Heart left ventricle (tissue), 13 donors: ENCODE results near the gene ZNF638.

Experiments used
- POLR2A ChIP-seq, 2 donors: fragments of 450-650 bp; IDR thresholded peaks; one replicate each; pipeline ENCODE4 v1.6.1; 2017; ENCODE audit warnings: antibody characterized with exemption in 2 of 2, mild to moderate bottlenecking in 2 of 2, moderate library complexity in 2 of 2
- TF ChIP-seq, protein P1 (sequence below), 12 donors: fragments of 200-600 bp; sonication (generic) in 4 of 12; IDR thresholded peaks; one replicate each; pipeline versions ENCODE4 v1.5.0 to v1.8.0; 2018 to 2022; ENCODE audit warnings: antibody characterized with exemption in 12 of 12, mild to moderate bottlenecking in 5 of 12
- donor health status: ischemic (EF 13 %, LVEDD 7.1; RV severe dilation, severe dysfunction).
- donor health status: DM: no; HTN: yes; CAD: no.
- donor health status: DM: no; HTN: no; CAD: no.
- donor health status: ischemic (EF 25% LVEDD 6.9; RV normal size, moderate dysfunction).
- donor health status: ischemic (EF 25% LVEDD 5.7; RV mildly dilated, moderate dysfunction).
- donor health status: ischemic (EF 35%, LVEDD 5.7; RV mildly dilated, moderate dysfunction).
- donor health status: nonischemic (EF 11% LVEDD 7.7; RV severe dilation, severe dysfunction).
- donor health status: DM: yes; HTN: yes; CAD: no.
- donor health status: PGD.
- donor health status: ischemic (EF 29% LVEDD 5.4; RV normal size, mild dysfunction).
- donor health status: nonischemic (EF 23%, LVEDD 6.1; RV moderate dilation, normal function).

DNA sequence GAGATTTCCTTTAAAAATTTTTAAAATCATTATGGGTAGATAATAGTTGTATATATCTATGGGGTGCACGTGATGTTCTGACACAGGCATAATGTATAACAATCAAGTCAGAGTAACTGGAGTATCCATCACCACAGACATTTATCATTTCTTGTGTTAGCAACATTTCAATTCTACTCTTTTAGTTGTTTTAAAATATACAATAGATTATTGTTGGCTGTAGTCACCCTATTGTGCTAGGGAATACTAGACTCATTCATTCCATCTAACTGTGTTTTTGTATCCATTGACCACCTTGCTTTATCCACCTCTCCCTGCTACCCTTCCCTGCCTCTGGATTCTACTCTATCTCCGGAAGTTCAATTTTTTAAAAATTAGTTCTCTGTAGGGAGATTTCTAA lies 152.8 kb downstream of the ZNF638 start:
- TF ChIP-seq POLR2A (IDR thresholded peaks at IDR 0.05): no peak
- TF ChIP-seq, protein P1, sequence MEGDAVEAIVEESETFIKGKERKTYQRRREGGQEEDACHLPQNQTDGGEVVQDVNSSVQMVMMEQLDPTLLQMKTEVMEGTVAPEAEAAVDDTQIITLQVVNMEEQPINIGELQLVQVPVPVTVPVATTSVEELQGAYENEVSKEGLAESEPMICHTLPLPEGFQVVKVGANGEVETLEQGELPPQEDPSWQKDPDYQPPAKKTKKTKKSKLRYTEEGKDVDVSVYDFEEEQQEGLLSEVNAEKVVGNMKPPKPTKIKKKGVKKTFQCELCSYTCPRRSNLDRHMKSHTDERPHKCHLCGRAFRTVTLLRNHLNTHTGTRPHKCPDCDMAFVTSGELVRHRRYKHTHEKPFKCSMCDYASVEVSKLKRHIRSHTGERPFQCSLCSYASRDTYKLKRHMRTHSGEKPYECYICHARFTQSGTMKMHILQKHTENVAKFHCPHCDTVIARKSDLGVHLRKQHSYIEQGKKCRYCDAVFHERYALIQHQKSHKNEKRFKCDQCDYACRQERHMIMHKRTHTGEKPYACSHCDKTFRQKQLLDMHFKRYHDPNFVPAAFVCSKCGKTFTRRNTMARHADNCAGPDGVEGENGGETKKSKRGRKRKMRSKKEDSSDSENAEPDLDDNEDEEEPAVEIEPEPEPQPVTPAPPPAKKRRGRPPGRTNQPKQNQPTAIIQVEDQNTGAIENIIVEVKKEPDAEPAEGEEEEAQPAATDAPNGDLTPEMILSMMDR (IDR thresholded peaks at IDR 0.05): no peak
